GDM1 (cell line): Measurements from ENCODE around the gene HACE1.

Experiments used
- DNase-seq: peaks from one replicate; lab custom pipeline; 2025; lab: John Stamatoyannopoulos, UW

The HACE1 gene

GRCh38 chr6:104688283-104688969 is 171.3 kb downstream of the HACE1 start:
- no peak for DNase-seq

- no peak for DNase-seq
These were observed 173.1 kb downstream of the HACE1 start for GRCh38 chr6:104686550-104687175.

- DNase-seq, result no peak
These were observed 173.7 kb downstream of the HACE1 start for GRCh38 chr6:104685871-104686549.

GRCh38 chr6:104684911-104685415 is 174.8 kb downstream of the HACE1 start:
- DNase-seq, result no peak

- DNase-seq, result no peak
These were observed 175.9 kb downstream of the HACE1 start for GRCh38 chr6:104683809-104684208.

- DNase-seq, result peak; percentile 19
These were observed 176.7 kb downstream of the HACE1 start for GRCh38 chr6:104682722-104683643.

GRCh38 chr6:104680539-104680938 is 179.2 kb downstream of the HACE1 start:
- DNase-seq, result no peak

- DNase-seq, result no peak
These were observed 179.7 kb downstream of the HACE1 start for GRCh38 chr6:104679971-104680370.
